ENCODE results near the gene INSYN2A.

The INSYN2A gene

DNA sequence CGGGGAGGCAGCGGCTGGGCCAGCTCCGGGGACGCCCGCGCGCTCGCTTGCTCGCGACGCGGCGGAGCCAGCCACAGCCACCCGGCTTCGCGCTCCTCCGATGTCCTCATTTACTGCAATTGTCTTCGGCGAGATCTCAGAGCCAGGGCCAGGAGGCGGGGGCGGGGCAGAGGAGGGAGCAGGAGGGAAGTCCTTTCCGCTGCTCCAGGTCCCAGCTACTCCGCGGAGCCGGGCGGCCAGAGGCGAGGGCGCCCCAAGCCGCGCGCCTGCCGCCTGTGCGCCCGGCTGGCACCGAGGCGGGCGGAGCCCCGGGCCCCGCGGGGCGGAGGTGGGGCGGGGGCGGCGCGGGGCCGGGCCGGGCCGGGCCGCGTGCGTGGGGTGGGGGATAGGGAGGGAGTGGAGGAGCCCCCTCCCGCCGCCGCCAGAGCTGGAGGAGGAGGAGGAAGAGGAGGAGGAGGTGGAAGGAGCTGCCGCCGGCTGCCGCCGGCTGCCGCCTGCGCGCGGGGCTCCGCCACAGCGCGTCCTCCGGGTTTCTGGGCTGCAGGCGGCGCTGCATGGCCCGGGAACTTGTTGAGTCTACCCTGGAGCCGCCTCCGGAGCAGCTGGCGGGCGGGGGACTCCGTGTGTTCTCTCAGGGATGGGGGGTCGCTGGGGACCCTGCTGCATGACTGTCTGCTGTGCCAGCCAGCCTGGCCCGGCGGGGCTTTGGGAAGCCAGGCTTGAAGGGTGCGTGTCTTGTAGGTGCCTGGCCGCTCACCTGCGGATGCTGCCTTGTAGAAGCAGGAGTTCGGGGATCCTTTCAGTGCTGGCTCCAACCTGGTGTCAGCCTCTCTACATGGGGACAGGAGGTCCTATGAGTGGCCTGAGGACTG, at the start of gene INSYN2A:
INSYN2A (minus strand) TSS at position 310 of the 872 bp plus-strand sequence. CDS start 20,196 bp downstream, outside the sequence.
- DNase-seq, result peak; percentile 88

DNA sequence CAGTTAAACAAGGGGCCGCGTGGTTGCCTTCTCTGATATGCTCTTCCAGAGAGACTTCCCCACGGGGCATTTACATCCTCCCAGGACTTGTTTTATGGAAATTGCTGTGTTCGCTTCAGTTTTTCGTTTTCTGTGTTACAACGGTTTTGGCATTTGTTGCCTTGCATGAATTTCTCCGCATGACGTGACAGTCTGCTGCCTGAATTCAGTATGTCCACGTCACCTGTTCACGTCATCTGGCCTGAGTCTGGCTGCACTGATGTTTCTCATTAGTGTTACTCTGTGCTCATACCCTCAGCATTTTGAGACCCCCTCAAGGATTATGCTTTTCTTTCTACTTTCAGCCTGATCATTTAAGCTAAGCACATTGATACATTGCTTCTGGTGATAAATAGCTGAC, 49.1 kb upstream of the INSYN2A start:
- no peak for DNase-seq

GRCh38 chr10:127243490-127244272, 47.3 kb upstream of the INSYN2A start:
- peak; percentile 77 for DNase-seq

DNA sequence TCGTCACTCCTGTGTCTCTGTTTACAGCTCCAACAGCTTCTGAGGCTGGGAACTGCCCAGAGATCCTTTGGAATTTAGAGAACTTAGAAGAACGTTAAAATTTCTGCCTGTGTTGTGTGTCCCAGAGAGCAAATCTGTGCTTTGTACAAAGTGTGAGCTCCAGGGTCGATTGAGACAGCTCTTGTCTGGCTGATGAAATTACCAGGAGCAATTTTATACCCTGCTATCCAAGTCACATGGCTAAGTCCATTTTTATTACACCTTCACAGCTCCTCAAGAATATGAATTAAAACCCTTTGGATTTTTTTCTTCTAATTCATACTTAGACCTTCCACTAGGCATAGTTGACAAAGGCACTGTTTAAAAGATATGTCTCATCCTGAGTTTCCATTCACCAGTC, 46.5 kb upstream of the INSYN2A start:
- no peak for DNase-seq

- no peak for DNase-seq
Observed at GRCh38 chr10:127236266-127236665, 39.9 kb upstream of the INSYN2A start.

DNA sequence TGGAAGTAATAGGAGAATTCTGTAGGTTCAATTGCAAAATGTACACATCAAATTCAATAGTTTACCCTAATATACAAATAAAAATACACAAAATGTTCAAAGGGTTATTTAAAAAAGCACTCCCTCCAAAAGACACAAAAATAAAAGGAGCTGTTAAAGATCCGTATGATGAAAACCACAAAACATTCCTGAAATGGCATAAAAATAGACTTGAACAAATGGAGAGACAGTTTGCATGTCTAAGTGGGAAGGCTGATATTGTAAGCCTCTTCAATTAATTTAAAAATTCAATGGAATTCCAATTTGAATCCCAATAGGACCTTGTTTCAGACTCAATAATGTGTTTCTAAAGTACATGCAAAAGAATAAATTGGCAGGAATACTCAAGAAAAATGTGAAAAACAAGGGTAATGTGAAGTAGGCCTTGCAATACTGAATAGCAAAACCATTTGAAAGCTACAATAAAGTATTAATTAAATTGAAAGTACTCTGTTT, 38.0 kb upstream of the INSYN2A start:
- no peak for DNase-seq

DNA sequence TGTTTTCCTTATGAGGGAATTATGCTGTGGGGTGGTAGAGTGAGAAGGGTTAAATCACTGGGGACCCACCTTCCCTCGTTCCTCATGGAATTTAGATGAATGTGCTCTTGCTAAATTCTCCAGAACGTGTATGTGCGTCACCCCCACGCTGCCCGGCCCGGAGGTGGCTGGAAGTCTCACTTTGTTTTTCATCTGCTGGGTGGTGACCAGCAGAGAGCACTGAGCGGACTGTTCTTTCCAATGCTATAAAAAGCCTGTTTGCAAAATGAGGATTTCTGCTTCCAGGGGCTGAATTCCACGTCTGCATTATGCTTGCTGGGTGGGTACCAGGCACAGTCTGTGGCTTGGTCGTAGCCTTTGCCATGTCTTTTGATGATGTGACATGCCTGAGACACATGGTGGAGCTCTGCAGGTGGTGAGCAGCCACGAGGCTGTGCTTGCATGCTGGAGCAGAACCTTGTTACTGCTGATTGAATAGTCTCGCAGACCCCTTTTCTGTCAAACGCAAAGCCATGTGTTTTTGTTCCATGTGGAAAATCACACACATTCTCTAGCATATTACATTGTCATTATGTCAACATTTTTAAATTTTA, 31.9 kb upstream of the INSYN2A start:
- no peak for DNase-seq

- no peak for DNase-seq
Observed at GRCh38 chr10:127227663-127228062, 31.3 kb upstream of the INSYN2A start.

DNA sequence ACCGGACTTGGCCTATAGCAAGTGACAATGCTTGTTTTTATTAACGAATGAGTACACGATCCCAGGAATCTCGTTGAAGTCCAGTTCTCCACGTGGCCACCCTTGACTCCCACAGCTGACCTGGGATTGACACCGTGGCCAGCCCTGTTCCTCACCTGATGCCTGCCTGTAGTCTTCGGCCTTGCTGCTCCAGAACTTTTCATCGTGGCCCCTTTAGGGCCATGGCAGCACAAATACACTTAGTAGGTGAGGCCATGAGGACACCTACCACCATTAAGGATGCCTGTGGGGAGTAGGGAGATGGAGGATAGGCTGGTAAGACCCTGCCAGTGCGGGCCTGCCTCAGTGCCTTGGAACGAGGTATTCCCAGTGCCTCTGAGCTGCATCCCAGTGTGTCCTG, 30.6 kb upstream of the INSYN2A start:
- no peak for DNase-seq

DNA sequence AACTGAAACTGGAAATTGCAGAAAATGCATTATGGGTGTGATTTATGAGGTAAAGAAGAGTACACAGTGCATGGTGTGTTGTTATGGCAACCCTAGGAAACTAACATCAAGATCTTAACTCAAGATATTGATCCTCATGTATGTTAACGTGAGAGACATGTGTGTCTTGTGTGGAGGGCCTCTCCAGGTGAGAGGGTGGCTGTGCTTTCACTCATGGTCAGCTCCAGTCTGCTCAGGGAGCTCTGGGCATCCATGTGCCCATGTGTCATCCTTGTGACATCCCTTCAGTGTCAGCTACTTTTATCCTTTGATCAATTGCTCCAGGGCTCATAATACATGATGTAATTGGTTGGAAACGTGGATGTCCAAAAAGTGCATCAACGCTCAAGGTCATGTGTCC, 24.9 kb upstream of the INSYN2A start:
- no peak for DNase-seq

DNA sequence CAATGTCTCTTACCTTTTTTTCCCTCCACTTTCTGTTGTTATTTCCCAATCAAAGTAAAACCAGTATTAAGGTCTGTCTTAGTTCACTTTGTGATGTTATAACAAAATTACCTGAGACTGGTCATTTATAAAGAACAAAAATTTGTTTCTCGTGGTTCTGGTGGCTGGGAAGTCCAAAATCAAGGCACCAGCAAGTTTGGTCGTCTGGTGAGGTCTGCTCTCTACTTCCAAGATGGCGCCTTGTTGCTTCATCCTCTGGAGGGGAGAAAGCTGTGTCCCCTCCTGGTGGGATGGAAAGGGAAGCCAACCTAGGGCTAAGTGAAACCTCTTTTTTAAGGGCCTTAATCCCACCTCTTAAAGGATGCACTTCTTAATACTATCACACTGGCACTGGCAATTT, 22.3 kb upstream of the INSYN2A start:
- no peak for DNase-seq

DNA sequence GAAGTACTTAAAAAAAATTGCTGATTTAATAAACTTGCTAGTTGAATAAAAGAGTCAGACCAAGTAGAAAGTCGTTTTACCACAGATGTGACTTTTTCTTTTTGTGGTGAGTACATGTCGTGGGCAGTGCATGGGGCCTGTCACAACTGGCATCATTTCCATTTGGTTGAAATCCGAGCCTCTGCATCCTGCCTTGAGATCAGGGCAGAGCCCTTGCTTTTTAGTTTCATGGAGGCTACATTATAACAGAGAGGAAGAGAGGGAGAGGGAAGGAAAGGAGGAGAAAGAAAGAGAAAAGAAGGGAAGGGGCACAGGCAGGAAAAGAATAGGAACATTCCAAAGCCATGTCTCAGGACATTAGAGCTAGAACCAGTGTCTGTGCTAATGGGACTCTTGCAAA, 20.4 kb upstream of the INSYN2A start:
- DNase-seq, result no peak

DNA sequence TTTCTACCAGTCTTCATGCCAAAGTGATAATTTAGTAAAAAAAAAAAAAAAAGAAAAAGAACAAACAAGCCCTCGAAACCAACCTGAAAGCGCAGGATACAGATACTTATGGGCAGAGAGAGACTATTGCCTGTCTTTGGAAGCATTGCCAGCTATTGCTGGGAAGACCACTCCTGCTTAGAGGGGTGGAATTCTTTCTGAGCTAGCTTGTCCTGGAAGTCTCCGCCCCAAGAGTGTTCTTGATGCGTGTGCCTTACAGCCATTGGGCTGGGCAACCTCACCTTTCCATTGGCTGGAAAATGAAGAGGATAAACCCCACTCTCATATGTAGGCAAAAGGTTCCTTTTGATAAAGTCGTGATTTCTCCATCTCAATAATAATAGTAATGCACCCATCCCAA, 19.9 kb upstream of the INSYN2A start:
- DNase-seq, result no peak

DNA sequence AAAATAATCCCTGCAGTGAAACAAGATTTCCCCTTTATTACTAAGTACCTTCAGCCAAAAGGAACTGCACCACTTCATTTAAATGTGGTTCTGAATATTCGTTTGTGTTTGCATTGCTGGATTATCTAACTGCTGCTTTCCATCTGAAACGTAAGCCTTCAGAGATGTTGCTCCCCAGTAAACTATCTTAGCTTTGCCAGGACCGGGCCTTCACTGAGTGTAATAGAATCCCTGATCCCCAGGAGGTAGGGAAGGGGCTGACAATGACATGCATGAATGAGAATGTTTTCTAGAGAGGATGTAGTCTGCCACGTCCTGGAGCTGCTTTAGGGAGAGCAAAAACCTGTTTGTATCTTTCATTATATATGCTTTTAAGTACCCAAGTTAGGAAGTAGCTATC, 19.5 kb upstream of the INSYN2A start:
- no peak for DNase-seq

DNA sequence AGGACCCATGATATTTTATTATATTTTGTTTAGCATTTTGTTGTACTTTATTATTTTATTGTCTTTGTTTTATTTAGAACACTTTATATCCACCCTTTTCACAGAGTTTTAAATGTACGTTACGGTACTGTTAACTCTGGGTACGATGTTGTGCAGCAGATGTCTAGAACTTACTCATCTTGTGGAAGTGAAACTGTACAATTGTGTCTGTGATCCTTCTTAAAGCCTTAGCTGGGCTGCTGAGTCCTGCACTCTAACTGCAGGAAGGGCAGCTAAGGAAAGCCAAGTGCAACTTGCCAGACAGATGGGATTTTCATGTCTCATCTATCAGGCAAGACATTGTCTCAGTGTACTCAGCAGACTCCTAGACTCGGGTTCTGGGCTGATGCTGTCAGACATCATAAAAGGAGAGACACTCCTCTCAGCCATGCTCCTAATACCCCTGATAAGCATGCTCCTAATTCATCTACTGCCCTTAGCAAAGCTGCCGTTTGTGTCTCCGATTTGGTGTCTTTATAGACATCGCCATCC, 14.6 kb upstream of the INSYN2A start:
- DNase-seq, result no peak

- DNase-seq, result no peak
Observed at GRCh38 chr10:127207081-127207480, 10.7 kb upstream of the INSYN2A start.

GRCh38 chr10:127203067-127203466, 6.7 kb upstream of the INSYN2A start:
- no peak for DNase-seq

- no peak for DNase-seq
Observed at GRCh38 chr10:127200646-127201045, 4.3 kb upstream of the INSYN2A start.

- DNase-seq, result no peak
Observed at GRCh38 chr10:127198721-127199120, 2.3 kb upstream of the INSYN2A start.

DNA sequence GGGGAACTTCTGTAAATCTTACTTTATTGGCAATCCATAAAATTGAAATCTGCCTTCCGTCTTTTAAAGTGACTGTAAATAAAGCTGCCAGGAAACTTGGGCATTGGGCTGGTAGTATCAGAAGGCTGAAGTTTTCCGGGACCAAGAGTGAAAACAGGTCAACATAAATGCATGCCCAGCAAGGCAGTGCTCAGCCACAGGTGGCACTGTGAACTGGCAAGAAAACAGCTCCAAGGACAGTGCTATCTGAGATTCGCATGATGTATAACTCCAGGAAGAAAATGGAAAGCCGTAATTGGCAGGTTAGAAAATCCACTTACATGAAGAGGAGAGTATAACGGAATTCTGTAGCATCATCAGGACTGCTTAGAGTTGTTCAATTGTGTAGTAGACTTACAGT, 1.9 kb upstream of the INSYN2A start:
- no peak for DNase-seq

GRCh38 chr10:127197154-127197432, 702 bp upstream of the INSYN2A start:
- no peak for DNase-seq

DNA sequence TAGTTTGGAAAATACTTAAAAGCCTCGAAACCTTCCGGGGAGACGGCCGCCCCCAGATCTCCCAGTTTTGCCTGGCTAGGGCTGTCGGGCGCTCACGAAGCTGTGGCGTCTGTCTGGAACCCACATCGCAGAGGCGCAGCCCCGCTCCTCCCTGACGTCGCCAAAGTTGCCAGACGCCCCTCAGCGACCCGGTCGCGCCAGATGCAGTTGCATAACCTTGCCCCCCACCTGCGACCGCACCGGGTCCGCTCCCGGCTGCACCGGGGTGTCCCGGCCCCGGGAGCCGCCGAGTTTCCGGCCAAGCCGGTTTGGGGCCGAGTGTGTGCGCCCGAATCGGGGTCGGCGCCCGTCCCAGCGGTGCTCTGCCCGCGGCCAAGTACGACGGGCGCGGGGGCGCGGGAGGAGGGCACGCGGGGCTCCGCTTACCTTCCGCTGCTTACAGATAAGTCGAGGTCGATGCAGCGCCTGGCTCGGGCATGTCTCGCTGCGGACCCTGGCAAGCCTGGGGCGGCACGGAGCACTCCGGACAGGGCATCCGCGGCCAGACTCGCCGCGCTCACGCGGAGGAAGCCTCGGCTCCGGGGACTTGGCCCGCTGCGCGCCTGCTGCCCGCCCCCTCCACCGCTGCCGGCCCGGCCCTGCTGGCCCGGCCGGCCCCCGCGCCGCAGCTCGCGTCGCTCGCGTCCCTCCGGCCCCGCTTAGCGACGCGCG, 665 bp downstream of the INSYN2A start:
- DNase-seq, result peak; percentile 64

DNA sequence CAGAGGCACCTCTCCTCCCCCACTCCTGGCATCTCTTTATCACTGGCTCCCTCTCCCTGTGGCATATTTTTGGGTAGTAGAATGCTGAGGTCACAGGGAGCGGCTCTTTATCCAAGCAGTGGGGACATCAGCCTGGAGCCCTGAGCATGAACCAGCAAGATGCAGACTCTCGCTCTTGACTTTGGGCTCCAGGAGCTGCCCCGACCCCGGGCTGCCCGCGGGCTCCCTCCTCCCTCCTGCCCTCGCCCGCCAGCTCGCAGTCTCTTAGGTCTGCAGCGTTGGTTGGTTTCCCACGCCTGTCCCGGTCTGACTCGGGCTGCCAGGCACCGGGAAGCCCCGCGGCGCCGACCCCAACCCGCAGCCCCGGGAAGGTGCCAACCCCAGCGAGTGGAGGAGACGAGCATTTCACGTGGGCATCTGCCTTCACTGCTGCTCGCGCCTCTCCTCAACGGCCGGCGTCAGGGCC, 1.3 kb downstream of the INSYN2A start:
- peak; percentile 64 for DNase-seq
